K562 (cell line): ENCODE measurements around the gene SMPDL3B. TPM values are rescaled to one million over a fixed set of nuclear protein-coding genes. Genes with fewer than 3 reads are reported as not detected.
A peak's percentile ranks its signal among the peaks of the same experiment; 100 is the strongest.

Experiments
- ATAC-seq: fragments of 200-7000 bp; cut with Tn5 transposase; 3 replicates; pipeline ENCODE4 v1.9.1; 2020; ENCODE audit warnings: moderate library complexity
- BruUV-seq: library from RNA; stranded (reverse); fragments of 400-500 nt; replicated peaks from 2 replicates; lab custom pipeline; 2021; lab: Mats Ljungman, UMichigan
- CTCF ChIA-PET: fragments of 300-600 bp; formaldehyde crosslinking; extraction: SDS; loops from one replicate; lab custom pipeline; 2021; ENCODE audit warnings: low intra/inter-chr PET ratio; lab: Yijun Ruan, JAX
- POLR2A ChIA-PET: fragments of 300-600, 350-650 bp; sonication (Branson Sonifier 250); formaldehyde crosslinking; extraction: SDS; loops from one replicate; lab custom pipeline; 2021; ENCODE audit warnings: antibody characterized with exemption, inconsistent platforms; lab: Yijun Ruan, JAX
- DNase-seq, 4 experiments: peaks; one replicate each; pipeline versions ENCODE4 v3.0.0 to v3.0.0-alpha.2; 2011 to 2018; ENCODE audit warnings: low spot score in 3 of 4, mixed read lengths in 3 of 4; ENCODE audit errors: extremely low read depth in 1 of 4
- FAIRE-seq: peaks from 2 replicates; lab custom pipeline; 2011; peaks lifted over from hg19 to GRCh38; lab: Jason Lieb, UNC
- H2AFZ ChIP-seq: 2 replicates; pipeline ENCODE4 v1.6.0; 2011; ENCODE audit warnings: low read depth, low read length, control low read depth, inconsistent platforms
- H3K27ac ChIP-seq: fragments of 200-600 bp; 3 replicates; pipeline ENCODE4 v1.8.0; 2011; ENCODE audit warnings: low read depth, mild to moderate bottlenecking, control low read depth, inconsistent platforms, low read length, moderate library complexity, mixed read lengths; ENCODE audit errors: extremely low read depth
- H3K27me3 ChIP-seq, 2 experiments: fragments of 300-600 bp in 1 of 2; 2 replicates in 1 of 2; 3 replicates in 1 of 2; pipeline versions ENCODE4 v1.6.0 to v1.8.0; 2011; ENCODE audit warnings: inconsistent platforms in 2 of 2, low read length in 2 of 2, mild to moderate bottlenecking in 1 of 2, mixed read lengths in 1 of 2, moderate library complexity in 1 of 2; ENCODE audit not compliant: control insufficient read depth in 2 of 2, insufficient read depth in 2 of 2
- H3K36me3 ChIP-seq: fragments of 300-600 bp; 3 replicates; pipeline ENCODE4 v1.8.0; 2011; ENCODE audit warnings: mild to moderate bottlenecking, low read length, inconsistent platforms; ENCODE audit not compliant: control insufficient read depth, insufficient read depth
- H3K4me1 ChIP-seq, 2 experiments: fragments of 200-600 bp in 1 of 2; replicated peaks in 1 of 2; 2 replicates in 1 of 2; 3 replicates in 1 of 2; pipeline versions ENCODE4 v1.5.1 to v1.8.0; 2011; ENCODE audit warnings: inconsistent platforms in 2 of 2, low read length in 2 of 2, mild to moderate bottlenecking in 1 of 2, mixed read lengths in 1 of 2, moderate library complexity in 1 of 2; ENCODE audit not compliant: control insufficient read depth in 2 of 2, insufficient read depth in 2 of 2
- H3K4me2 ChIP-seq: 2 replicates; pipeline ENCODE4 v1.6.1; 2011; ENCODE audit warnings: low read length, control low read depth, inconsistent platforms, mixed read lengths; ENCODE audit not compliant: insufficient read depth
- H3K4me3 ChIP-seq: fragments of 200-600 bp; sonication (generic), shearing (Covaris generic); 2 replicates; pipeline ENCODE4 v1.5.1; 2016; ENCODE audit warnings: control low read depth, inconsistent platforms
- H3K79me2 ChIP-seq: fragments of 200-600 bp; 3 replicates; pipeline ENCODE4 v1.8.0; 2011; ENCODE audit warnings: low read length, inconsistent platforms; ENCODE audit not compliant: control insufficient read depth, insufficient read depth
- H3K9ac ChIP-seq, 2 experiments: 2 replicates each; pipeline versions ENCODE4 v1.6.0 to v1.6.1; 2011; ENCODE audit warnings: low read depth in 2 of 2, low read length in 2 of 2, control low read depth in 1 of 2, inconsistent platforms in 1 of 2, mild to moderate bottlenecking in 1 of 2, mixed read lengths in 1 of 2; ENCODE audit not compliant: insufficient read depth in 1 of 2
- H3K9me1 ChIP-seq: one replicate; pipeline ENCODE4 v1.6.0; 2011; ENCODE audit warnings: inconsistent platforms, mild to moderate bottlenecking, low read length, moderate library complexity; ENCODE audit not compliant: control insufficient read depth, insufficient read depth
- H3K9me3 ChIP-seq: replicated peaks from 2 replicates; pipeline ENCODE4 v1.5.1; 2011; ENCODE audit warnings: low read depth, low read length, inconsistent platforms; ENCODE audit not compliant: control insufficient read depth, insufficient read depth
- H4K20me1 ChIP-seq: replicated peaks from 2 replicates; pipeline ENCODE4 v1.6.1; 2011; ENCODE audit warnings: low read length, inconsistent platforms, mixed read lengths; ENCODE audit not compliant: control insufficient read depth, insufficient read depth
- AFF1 ChIP-seq, 2 experiments: fragments of 450-650 bp; IDR thresholded peaks; 2 replicates each; pipeline ENCODE4 v1.6.1; 2018; ENCODE audit warnings: mild to moderate bottlenecking in 2 of 2, low read depth in 1 of 2; ENCODE audit not compliant: partially characterized antibody in 2 of 2
- BRF2 ChIP-seq: IDR thresholded peaks from 3 replicates; pipeline ENCODE4 v1.6.1; 2011; ENCODE audit warnings: borderline replicate concordance, mild to moderate bottlenecking; ENCODE audit not compliant: insufficient read length, insufficient read depth
- FUS ChIP-seq: fragments of 200-400 bp; formaldehyde crosslinking; optimal IDR thresholded peaks from 2 replicates; pipeline ENCODE3; 2017; ENCODE audit warnings: low read depth, low read length
- IFI16 ChIP-seq: fragments of 250-450 bp; sonication (Bioruptor Pico); IDR thresholded peaks from 2 replicates; pipeline ENCODE4 v2.1.2; 2022; ENCODE audit warnings: mild to moderate bottlenecking, inconsistent platforms
- NRF1 ChIP-seq, 2 experiments: fragments of 450-650 bp; IDR thresholded peaks in 1 of 2; conservative IDR thresholded peaks in 1 of 2; 2 replicates each; pipeline ENCODE4 v1.6.1; 2014; ENCODE audit warnings: mild to moderate bottlenecking in 2 of 2
- POLR2B ChIP-seq: fragments of 450-650 bp; IDR thresholded peaks from 2 replicates; pipeline ENCODE4 v1.6.1; 2018; ENCODE audit warnings: low read depth; ENCODE audit not compliant: partially characterized antibody
- SMAD4 ChIP-seq: fragments of 250-450 bp; sonication (Bioruptor Pico); conservative IDR thresholded peaks from 2 replicates; pipeline ENCODE4 v1.8.0; 2021; ENCODE audit warnings: inconsistent platforms, mild to moderate bottlenecking, moderate library complexity
- SP2 ChIP-seq: IDR thresholded peaks from 2 replicates; pipeline ENCODE4 v1.6.1; 2011; ENCODE audit warnings: mild to moderate bottlenecking, low read depth, low read length, moderate library complexity; ENCODE audit not compliant: poor library complexity, severe bottlenecking; ENCODE audit errors: extremely low read depth
- SRF ChIP-seq, 2 experiments: fragments of 250-450, 450-650 bp in 1 of 2; sonication (Bioruptor Pico) in 1 of 2; sonication (generic) in 1 of 2; formaldehyde crosslinking; IDR thresholded peaks; 2 replicates each; pipeline versions ENCODE4 v1.5.0 to v1.5.1; 2020 to 2022; ENCODE audit warnings: mild to moderate bottlenecking in 1 of 2, missing genetic modification reagents in 1 of 2
- TCF7L2 ChIP-seq: fragments of 150-350 bp; IDR thresholded peaks from 2 replicates; pipeline ENCODE4 v1.6.1; 2016; ENCODE audit warnings: low read depth, mild to moderate bottlenecking, low read length, moderate library complexity
- TEAD2 ChIP-seq: fragments of 450-650 bp; IDR thresholded peaks from 2 replicates; pipeline ENCODE4 v1.6.1; 2016; ENCODE audit warnings: missing genetic modification characterization, control low read depth, missing compliant biosample characterization
- ZNF277 ChIP-seq: fragments of 250-450 bp; sonication (Bioruptor Pico); IDR thresholded peaks from 2 replicates; pipeline ENCODE4 v1.8.0; 2022; ENCODE audit warnings: inconsistent platforms, mild to moderate bottlenecking, moderate library complexity, borderline replicate concordance
- WGBS: fragments of 100-300 bp; shearing (Covaris generic); methylation state at CpG from one replicate; pipeline ENCODE4 v1.1.6; 2016; ENCODE audit warnings: low coverage, mixed read lengths; ENCODE audit not compliant: insufficient coverage; ENCODE audit errors: missing lambda C conversion rate; 5-methylcytosine and 5-hydroxymethylcytosine counted together
- in situ Hi-C: fragments of 300-500 bp; cut with MboI; formaldehyde crosslinking; loops from 4 replicates; pipeline ENCODE4 v1.15.0; 2018; ENCODE audit warnings: inconsistent platforms, mixed read lengths
- intact Hi-C: fragments of 100-400 bp; cut with micrococcal nuclease; formaldehyde crosslinking; loops from 2 replicates; pipeline ENCODE4 v1.14.2; 2022
- polyA plus RNA-seq, 8 experiments: library from polyadenylated mRNA; depleted of rRNA in 4 of 8; stranded (reverse) in 5 of 8; unstranded in 3 of 8; fragments of >200 nt; fragmentation: Nextera tagmentation in 2 of 8; fragmentation: Illumina TruSeq in 1 of 8; extraction: Ambion mirVana in 2 of 8; extraction: Trizol in 1 of 8; gene quantifications; 2 replicates each; pipeline versions ENCODE4 v1.2.1 to v1.2.3, GENCODE V29; 2011 to 2014; ENCODE audit warnings: inconsistent platforms in 1 of 8, missing spikeins in 1 of 8
- total RNA-seq, 7 experiments: library from RNA; depleted of rRNA in 6 of 7; stranded (reverse); fragments of >200 nt in 6 of 7; fragmentation: Illumina TruSeq in 2 of 7; extraction: Trizol in 2 of 7; gene quantifications; 2 replicates each; pipeline versions ENCODE4 v1.2.1 to v1.2.3, GENCODE V29; 2011 to 2021; ENCODE audit warnings: low replicate concordance in 1 of 7

SMPDL3B gene
- total and polyA plus RNA-seq, 9 of the 15 experiments (the other 6 are each of a cell fraction or from before 2014, with no cell fraction given), result 0.07 to 1.2 (median 0.73) TPM

GRCh38 chr1:27980216-27980845 lies 45.5 kb downstream of the SMPDL3B start:
- WGBS, result 75% methylated on average over 1 of the region's 1 CpG
- no peak overlapping the region for H3K9ac ChIP-seq
- H3K27me3 ChIP-seq, result no peaks in the 10 kb centered on the region
- H3K36me3 ChIP-seq, result peaks cover 31% of the 10 kb centered on the region
- ATAC-seq (no peak), FAIRE-seq (no peak), DNase-seq (no peak)
- ChIA-PET CTCF (interaction anchor here (0.6 to 2.7 kb wide), 10 partner anchors 21 to 372 kb away, joined by 3 to 44 read pairs (median 4); no protein-coding TSS in a partner anchor), POLR2A (interaction anchor here (0.5 to 3.0 kb wide), 8 partner anchors 9 to 420 kb away, joined by 3 to 13 read pairs (median 3); partner anchors contain the start of gene SMPDL3B)
- no peak overlapping the region for H2AFZ ChIP-seq
- peaks cover 5 to 18% of the 10 kb centered on the region in 2 experiments; a peak in 4 of 5 replicates for H3K4me1 ChIP-seq
- no peaks in the 10 kb centered on the region for H4K20me1 ChIP-seq
- no TSS peak for BruUV-seq
- in situ Hi-C loops (no loop called here), intact Hi-C loops (no loop called here)
- H3K27ac ChIP-seq, result peak overlapping the region; percentile 12; the same call in 1 of the 3 replicates
- H3K9me3 ChIP-seq, result no peaks in the 10 kb centered on the region
- no peak overlapping the region for H3K4me2 ChIP-seq
- H3K79me2 ChIP-seq, result no peaks in the 10 kb centered on the region
- no peak overlapping the region for H3K4me3 ChIP-seq
- no peaks in the 10 kb centered on the region for H3K9me1 ChIP-seq
- TF ChIP-seq BRF2, result no peak
- no peak for TF ChIP-seq AFF1 (IDR thresholded peaks at IDR 0.05; ENCODE audit: low read depth in 1 of 2, partially characterized antibody in 2 of 2)
- no peak for TF ChIP-seq FUS
- no peak for TF ChIP-seq TCF7L2
- no peak for TF ChIP-seq SMAD4 (CRISPR knock-in tag)
- no peak for TF ChIP-seq POLR2B
- TF ChIP-seq SRF (CRISPR knock-in tag; IDR thresholded peaks at IDR 0.05), result no peak
- TF ChIP-seq SP2, result no peak
- TF ChIP-seq TEAD2, result no peak
- TF ChIP-seq ZNF277 (CRISPR knock-in tag), result no peak
- TF ChIP-seq IFI16 (CRISPR knock-in tag), result no peak
- TF ChIP-seq NRF1 (conservative IDR thresholded peaks at IDR 0.05 in 1 of 2, IDR thresholded peaks at IDR 0.05 in 1 of 2), result no peak
